SU-DHL-6 (cell line): ENCODE measurements around the gene AQP2.

ENCODE experiments used
- H2AFZ ChIP-seq: fragments of 200-600 bp; sonication (generic); 2 replicates; pipeline ENCODE4 v1.6.1; 2014; ENCODE audit warnings: low read depth, mild to moderate bottlenecking, moderate library complexity, mixed read lengths, antibody characterized with exemption, low read length; ENCODE audit not compliant: severe bottlenecking
- H3F3A ChIP-seq: fragments of 200-600 bp; shearing (Covaris generic); 2 replicates; pipeline ENCODE4 v1.6.0; 2016; ENCODE audit warnings: antibody characterized with exemption, mild to moderate bottlenecking; ENCODE audit not compliant: insufficient read depth
- H3K27ac ChIP-seq: fragments of 200-600 bp; sonication (generic); 2 replicates; pipeline ENCODE4 v1.5.1; 2016; ENCODE audit warnings: low read depth, mild to moderate bottlenecking, low read length, moderate library complexity, mixed read lengths
- H3K27me3 ChIP-seq: fragments of 200-600 bp; sonication (generic), shearing (Covaris generic); 2 replicates; pipeline ENCODE4 v1.6.0; 2014; ENCODE audit warnings: mild to moderate bottlenecking, low read length
- H3K36me3 ChIP-seq: fragments of 200-600 bp; sonication (generic); 2 replicates; pipeline ENCODE4 v1.6.1; 2014; ENCODE audit warnings: mild to moderate bottlenecking, low read length, mixed read lengths
- H3K4me2 ChIP-seq: fragments of 300-600, 200-600 bp; shearing (Covaris generic), sonication (generic); 2 replicates; pipeline ENCODE4 v1.6.0; 2014; ENCODE audit warnings: low read length, low read depth, mild to moderate bottlenecking; ENCODE audit not compliant: poor library complexity, severe bottlenecking
- H3K4me3 ChIP-seq: fragments of 200-600 bp; sonication (generic); 2 replicates; pipeline ENCODE4 v1.5.1; 2014; ENCODE audit warnings: antibody characterized with exemption, low read length, mild to moderate bottlenecking, mixed read lengths; ENCODE audit not compliant: insufficient read depth, poor library complexity, severe bottlenecking
- H3K79me2 ChIP-seq: fragments of 200-600 bp; sonication (generic); 2 replicates; pipeline ENCODE4 v1.6.1; 2014; ENCODE audit warnings: mild to moderate bottlenecking, low read length, moderate library complexity; ENCODE audit not compliant: insufficient read depth
- H3K9ac ChIP-seq: fragments of 200-600 bp; sonication (generic); 2 replicates; pipeline ENCODE4 v1.7.0; 2014; ENCODE audit warnings: mild to moderate bottlenecking, low read length
- H3K9me2 ChIP-seq: fragments of 200-600 bp; sonication (generic); replicated peaks from 2 replicates; pipeline ENCODE4 v1.6.1; 2014; ENCODE audit warnings: low read length; ENCODE audit not compliant: insufficient read depth
- H3K9me3 ChIP-seq: fragments of 200-600 bp; sonication (generic); 2 replicates; pipeline ENCODE4 v1.6.1; 2014; ENCODE audit warnings: low read length, mixed read lengths; ENCODE audit not compliant: insufficient read depth
- H4K20me1 ChIP-seq: fragments of 200-600 bp; sonication (generic); 2 replicates; pipeline ENCODE4 v1.6.1; 2014; ENCODE audit warnings: low read depth, mild to moderate bottlenecking, antibody characterized with exemption, low read length, moderate library complexity, mixed read lengths
- CTCF ChIP-seq: fragments of 200-600 bp; sonication (generic); IDR thresholded peaks from one replicate; pipeline ENCODE4 v1.5.1; 2017; ENCODE audit warnings: antibody characterized with exemption, mild to moderate bottlenecking, low read length, moderate library complexity; ENCODE audit not compliant: insufficient read depth, poor library complexity, severe bottlenecking
- EZH2phosphoT487 ChIP-seq: fragments of 200-600 bp; sonication (generic), shearing (Covaris generic); conservative IDR thresholded peaks from 2 replicates; pipeline ENCODE4 v1.6.1; 2018; ENCODE audit warnings: mild to moderate bottlenecking, antibody characterized with exemption, low read length, moderate library complexity, mixed read lengths

Gene AQP2

GRCh38 chr12:49960474-49961110 lies 10.1 kb downstream of the AQP2 start:
- no peak for TF ChIP-seq EZH2phosphoT487
- no peak for TF ChIP-seq CTCF
- Histone ChIP-seq H3K27ac (no peak overlapping the region), H3K4me2 (no peak overlapping the region), H3K36me3 (no peaks in the 10 kb centered on the region), H3K9me2 (no peaks in the 10 kb centered on the region), H2AFZ (no peak overlapping the region), H3F3A (no peaks in the 10 kb centered on the region), H4K20me1 (no peaks in the 10 kb centered on the region), H3K9ac (no peak overlapping the region), H3K27me3 (no peaks in the 10 kb centered on the region), H3K79me2 (no peaks in the 10 kb centered on the region), H3K4me3 (no peak overlapping the region), H3K9me3 (no peaks in the 10 kb centered on the region)

- TF ChIP-seq EZH2phosphoT487 = no peak
- no peak for TF ChIP-seq CTCF
- no peak within 1 kb of the TSS for H3K4me3 ChIP-seq
- no peaks in the 10 kb centered on the region for H4K20me1 ChIP-seq
- H3F3A ChIP-seq = no peaks in the 10 kb centered on the region
- no peak within 1 kb of the TSS for H3K4me2 ChIP-seq
- H3K27me3 ChIP-seq = no peaks in the 10 kb centered on the region
- H2AFZ ChIP-seq = no peak within 1 kb of the TSS
- no peak within 1 kb of the TSS for H3K9ac ChIP-seq
- H3K36me3 ChIP-seq = no peaks in the 10 kb centered on the region
- no peaks in the 10 kb centered on the region for H3K79me2 ChIP-seq
- no peaks in the 10 kb centered on the region for H3K9me3 ChIP-seq
- H3K27ac ChIP-seq = no peak within 1 kb of the TSS
- no peaks in the 10 kb centered on the region for H3K9me2 ChIP-seq
Measured at GRCh38 chr12:49961111-49961922, 10.8 kb downstream of the AQP2 start, which contains the start of gene AQP5. TSS of gene AQP5 (plus strand) at chr12:49961872. CDS start at chr12:49962018, 146 bp downstream.

- Histone ChIP-seq H3K27ac (no peak overlapping the region), H2AFZ (no peak overlapping the region), H3K4me3 (no peak overlapping the region), H3K79me2 (no peaks in the 10 kb centered on the region), H4K20me1 (no peaks in the 10 kb centered on the region), H3K27me3 (no peaks in the 10 kb centered on the region), H3F3A (no peaks in the 10 kb centered on the region), H3K36me3 (no peaks in the 10 kb centered on the region), H3K9ac (no peak overlapping the region), H3K4me2 (no peak overlapping the region), H3K9me3 (no peaks in the 10 kb centered on the region), H3K9me2 (no peaks in the 10 kb centered on the region)
- no peak for TF ChIP-seq EZH2phosphoT487
- no peak for TF ChIP-seq CTCF
Measured at GRCh38 chr12:49961993-49962764, 11.6 kb downstream of the AQP2 start.
